Measurements from ENCODE around the gene SPAG17.

Gene SPAG17

DNA sequence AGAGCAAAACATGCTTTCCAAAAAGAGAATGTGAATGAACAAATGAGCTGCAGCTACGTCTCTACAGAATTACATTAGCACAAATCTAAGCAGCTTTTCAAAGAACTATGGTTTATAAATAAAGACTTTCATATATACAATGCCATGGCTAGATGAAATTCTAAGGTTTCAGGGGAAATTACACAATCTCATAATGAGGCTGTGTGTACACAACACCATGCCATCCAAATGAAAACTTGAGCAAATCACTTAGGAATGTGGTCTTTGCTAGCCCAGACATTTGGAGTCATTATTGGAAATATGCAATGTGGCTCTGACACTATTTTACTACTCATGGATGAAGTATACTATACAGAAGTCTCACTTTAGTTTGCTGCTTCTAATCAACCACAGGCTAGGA lies 37.5 kb downstream of the SPAG17 start:
- Histone ChIP-seq H4K8ac (ENCODE audit: low read depth, low read length) (no peak overlapping the region), H3K4me3 (ENCODE audit: low read length in 2 of 2) (no peak overlapping the region), H3K27ac (replicated peaks; ENCODE audit: low read length) (no peak overlapping the region), H2AK5ac (ENCODE audit: low read depth, low read length) (no peak overlapping the region), H2BK5ac (ENCODE audit: low read length) (no peak overlapping the region), H3K9ac (ENCODE audit: low read depth, low read length, poor library complexity) (no peak overlapping the region), H3K36me3 (replicated peaks in 1 of 2; ENCODE audit: control insufficient read depth in 2 of 2, insufficient read depth in 2 of 2, low read length in 2 of 2) (no peaks in the 10 kb centered on the region), H2BK15ac (ENCODE audit: low read length) (no peak overlapping the region), H3K4ac (ENCODE audit: low read length) (no peak overlapping the region), H4K91ac (ENCODE audit: low read depth, low read length, poor library complexity) (no peak overlapping the region), H3K4me2 (ENCODE audit: insufficient read depth, low read length, poor library complexity, severe bottlenecking) (no peak overlapping the region), H2AFZ (ENCODE audit: low read length) (no peak overlapping the region), H3K18ac (ENCODE audit: low read length) (no peak overlapping the region), H2BK120ac (ENCODE audit: low read depth, low read length) (no peak overlapping the region), H3K27me3 (ENCODE audit: control insufficient read depth in 3 of 3, insufficient read depth in 3 of 3, low read depth in 1 of 3, low read length in 3 of 3) (no peaks in the 10 kb centered on the region), H3K14ac (ENCODE audit: low read length) (no peak overlapping the region), H3K9me3 (replicated peaks in 1 of 2; ENCODE audit: control insufficient read depth in 2 of 2, insufficient read depth in 1 of 2, low read depth in 1 of 2, low read length in 2 of 2) (no peaks in the 10 kb centered on the region), H2BK12ac (ENCODE audit: low read length) (no peak overlapping the region), H3K23ac (ENCODE audit: low read depth, low read length, poor library complexity) (no peak overlapping the region), H3K4me1 (ENCODE audit: control insufficient read depth in 2 of 2, insufficient read depth in 1 of 2, low read depth in 1 of 2, low read length in 2 of 2) (peaks cover 1 to 5% of the 10 kb centered on the region in 2 donors), H3K79me1 (ENCODE audit: low read depth, low read length) (no peaks in the 10 kb centered on the region)
- no peak for DNase-seq (ENCODE audit: low spot score)
- no CpG with 5 or more reads among the region's 1 CpG for WGBS, 2 donors (ENCODE audit: extremely low coverage in 2 of 2, insufficient read length in 2 of 2, insufficient replicate concordance in 1 of 2)

GRCh38 chr1:118145721-118146120 lies 39.3 kb downstream of the SPAG17 start:
- WGBS, 2 donors (ENCODE audit: extremely low coverage in 2 of 2, insufficient read length in 2 of 2, insufficient replicate concordance in 1 of 2): no CpG with 5 or more reads among the region's 2 CpGs
- H2BK5ac ChIP-seq (ENCODE audit: low read length): no peak overlapping the region

DNA sequence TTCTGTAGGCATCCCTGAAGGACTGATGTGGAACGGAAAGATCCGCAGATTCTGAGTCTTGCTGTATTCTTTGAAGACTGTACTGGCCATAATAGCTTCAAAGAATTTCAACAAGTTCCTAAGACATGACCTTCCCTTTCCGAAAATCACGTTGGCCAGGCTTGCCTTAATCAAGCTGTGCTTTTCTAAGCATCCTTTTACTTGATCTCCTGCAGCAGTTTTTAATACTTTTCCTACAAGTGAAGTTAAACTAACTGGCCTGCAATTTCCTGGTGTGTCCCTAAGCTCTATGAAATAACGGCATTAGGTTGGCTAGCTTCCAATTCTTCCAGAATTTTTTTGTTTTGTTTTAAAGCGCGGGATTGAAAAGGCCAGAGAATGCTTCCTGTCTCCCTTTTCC lies 40.3 kb downstream of the SPAG17 start:
- no peaks in the 10 kb centered on the region for H3K9me3 ChIP-seq (replicated peaks in 1 of 2; ENCODE audit: control insufficient read depth in 2 of 2, insufficient read depth in 1 of 2, low read depth in 1 of 2, low read length in 2 of 2)
- no peak overlapping the region for H2BK120ac ChIP-seq (ENCODE audit: low read depth, low read length)
- no peak overlapping the region for H3K4me3 ChIP-seq (ENCODE audit: low read length in 2 of 2)
- no peak overlapping the region for H3K4ac ChIP-seq (ENCODE audit: low read length)
- H3K27ac ChIP-seq (replicated peaks; ENCODE audit: low read length): no peak overlapping the region
- DNase-seq (ENCODE audit: low spot score): no peak
- no peak overlapping the region for H2BK5ac ChIP-seq (ENCODE audit: low read length)
- no peak overlapping the region for H4K8ac ChIP-seq (ENCODE audit: low read depth, low read length)
- peaks cover 1 to 7% of the 10 kb centered on the region in 2 donors for H3K4me1 ChIP-seq (ENCODE audit: control insufficient read depth in 2 of 2, insufficient read depth in 1 of 2, low read depth in 1 of 2, low read length in 2 of 2)
- H2BK12ac ChIP-seq (ENCODE audit: low read length): no peak overlapping the region
- H3K36me3 ChIP-seq (replicated peaks in 1 of 2; ENCODE audit: control insufficient read depth in 2 of 2, insufficient read depth in 2 of 2, low read length in 2 of 2): no peaks in the 10 kb centered on the region
- H3K9ac ChIP-seq (ENCODE audit: low read depth, low read length, poor library complexity): no peak overlapping the region
- H3K14ac ChIP-seq (ENCODE audit: low read length): no peak overlapping the region
- H3K27me3 ChIP-seq (ENCODE audit: control insufficient read depth in 3 of 3, insufficient read depth in 3 of 3, low read depth in 1 of 3, low read length in 3 of 3): no peaks in the 10 kb centered on the region
- H2AK5ac ChIP-seq (ENCODE audit: low read depth, low read length): no peak overlapping the region
- no peak overlapping the region for H3K23ac ChIP-seq (ENCODE audit: low read depth, low read length, poor library complexity)
- no peaks in the 10 kb centered on the region for H3K79me1 ChIP-seq (ENCODE audit: low read depth, low read length)
- no peak overlapping the region for H3K4me2 ChIP-seq (ENCODE audit: insufficient read depth, low read length, poor library complexity, severe bottlenecking)
- no peak overlapping the region for H4K91ac ChIP-seq (ENCODE audit: low read depth, low read length, poor library complexity)
- WGBS, 2 donors (ENCODE audit: extremely low coverage in 2 of 2, insufficient read length in 2 of 2, insufficient replicate concordance in 1 of 2): no CpG with 5 or more reads among the region's 7 CpGs
- H2BK15ac ChIP-seq (ENCODE audit: low read length): no peak overlapping the region
- H2AFZ ChIP-seq (ENCODE audit: low read length): no peak overlapping the region
- no peak overlapping the region for H3K18ac ChIP-seq (ENCODE audit: low read length)

More at GRCh38 chr1:118145721-118146120, 39.3 kb downstream of the SPAG17 start:
- H2AFZ ChIP-seq (ENCODE audit: low read length): no peak overlapping the region
- no peaks in the 10 kb centered on the region for H3K36me3 ChIP-seq (replicated peaks in 1 of 2; ENCODE audit: control insufficient read depth in 2 of 2, insufficient read depth in 2 of 2, low read length in 2 of 2)
- no peaks in the 10 kb centered on the region for H3K27me3 ChIP-seq (ENCODE audit: control insufficient read depth in 3 of 3, insufficient read depth in 3 of 3, low read depth in 1 of 3, low read length in 3 of 3)
- H4K91ac ChIP-seq (ENCODE audit: low read depth, low read length, poor library complexity): no peak overlapping the region
- H3K79me1 ChIP-seq (ENCODE audit: low read depth, low read length): no peaks in the 10 kb centered on the region
- no peaks in the 10 kb centered on the region for H3K9me3 ChIP-seq (replicated peaks in 1 of 2; ENCODE audit: control insufficient read depth in 2 of 2, insufficient read depth in 1 of 2, low read depth in 1 of 2, low read length in 2 of 2)
- H3K4me3 ChIP-seq (ENCODE audit: low read length in 2 of 2): no peak overlapping the region
- DNase-seq (ENCODE audit: low spot score): no peak
- no peak overlapping the region for H3K14ac ChIP-seq (ENCODE audit: low read length)
- H2BK15ac ChIP-seq (ENCODE audit: low read length): no peak overlapping the region
- H3K18ac ChIP-seq (ENCODE audit: low read length): no peak overlapping the region
- H3K23ac ChIP-seq (ENCODE audit: low read depth, low read length, poor library complexity): no peak overlapping the region
- H3K4me2 ChIP-seq (ENCODE audit: insufficient read depth, low read length, poor library complexity, severe bottlenecking): no peak overlapping the region
- no peak overlapping the region for H3K27ac ChIP-seq (replicated peaks; ENCODE audit: low read length)
- H2BK12ac ChIP-seq (ENCODE audit: low read length): no peak overlapping the region
- no peak overlapping the region for H3K4ac ChIP-seq (ENCODE audit: low read length)
- H3K9ac ChIP-seq (ENCODE audit: low read depth, low read length, poor library complexity): no peak overlapping the region
- no peak overlapping the region for H2AK5ac ChIP-seq (ENCODE audit: low read depth, low read length)
- H2BK120ac ChIP-seq (ENCODE audit: low read depth, low read length): no peak overlapping the region
- peaks cover 1 to 7% of the 10 kb centered on the region in 2 donors for H3K4me1 ChIP-seq (ENCODE audit: control insufficient read depth in 2 of 2, insufficient read depth in 1 of 2, low read depth in 1 of 2, low read length in 2 of 2)
- H4K8ac ChIP-seq (ENCODE audit: low read depth, low read length): no peak overlapping the region

DNA sequence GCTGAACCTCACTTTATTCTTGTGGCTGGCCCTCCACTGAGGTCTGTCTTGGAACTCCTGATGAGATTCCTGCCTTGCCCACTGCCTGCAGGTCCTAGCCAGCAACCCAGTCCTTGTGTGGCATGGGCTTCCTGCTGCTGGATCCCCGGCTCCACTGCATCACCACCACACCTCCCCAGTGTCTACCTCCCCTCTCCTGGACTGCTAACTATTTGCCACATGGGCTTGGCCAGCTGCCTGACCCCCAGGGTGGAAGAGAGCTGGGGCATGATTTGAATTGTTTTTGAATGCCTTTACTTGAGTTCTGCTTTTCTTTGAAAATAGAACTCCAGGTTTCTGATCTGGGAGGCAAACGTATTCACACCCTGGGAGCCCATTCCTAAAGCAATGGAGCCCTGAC lies 41.2 kb downstream of the SPAG17 start:
- no CpG with 5 or more reads among the region's 2 CpGs for WGBS, 2 donors (ENCODE audit: extremely low coverage in 2 of 2, insufficient read length in 2 of 2, insufficient replicate concordance in 1 of 2)
- no peak overlapping the region for H3K4me3 ChIP-seq (ENCODE audit: low read length in 2 of 2)

More for the DNA sequence above, 41.2 kb downstream of the SPAG17 start:
- no peaks in the 10 kb centered on the region for H3K9me3 ChIP-seq (replicated peaks in 1 of 2; ENCODE audit: control insufficient read depth in 2 of 2, insufficient read depth in 1 of 2, low read depth in 1 of 2, low read length in 2 of 2)
- no peak overlapping the region for H3K27ac ChIP-seq (replicated peaks; ENCODE audit: low read length)
- H2BK15ac ChIP-seq (ENCODE audit: low read length): no peak overlapping the region
- H4K91ac ChIP-seq (ENCODE audit: low read depth, low read length, poor library complexity): no peak overlapping the region
- no peaks in the 10 kb centered on the region for H3K36me3 ChIP-seq (replicated peaks in 1 of 2; ENCODE audit: control insufficient read depth in 2 of 2, insufficient read depth in 2 of 2, low read length in 2 of 2)
- H3K79me1 ChIP-seq (ENCODE audit: low read depth, low read length): no peaks in the 10 kb centered on the region
- H2BK120ac ChIP-seq (ENCODE audit: low read depth, low read length): no peak overlapping the region
- no peak overlapping the region for H4K8ac ChIP-seq (ENCODE audit: low read depth, low read length)
- no peak overlapping the region for H3K23ac ChIP-seq (ENCODE audit: low read depth, low read length, poor library complexity)
- peaks cover 1 to 7% of the 10 kb centered on the region in 2 donors for H3K4me1 ChIP-seq (ENCODE audit: control insufficient read depth in 2 of 2, insufficient read depth in 1 of 2, low read depth in 1 of 2, low read length in 2 of 2)
- no peak overlapping the region for H2BK5ac ChIP-seq (ENCODE audit: low read length)
- no peak overlapping the region for H2AK5ac ChIP-seq (ENCODE audit: low read depth, low read length)
- H2AFZ ChIP-seq (ENCODE audit: low read length): no peak overlapping the region
- H3K4me2 ChIP-seq (ENCODE audit: insufficient read depth, low read length, poor library complexity, severe bottlenecking): no peak overlapping the region
- no peak for DNase-seq (ENCODE audit: low spot score)
- no peak overlapping the region for H2BK12ac ChIP-seq (ENCODE audit: low read length)
- H3K18ac ChIP-seq (ENCODE audit: low read length): no peak overlapping the region
- peak overlapping the region; percentile 12 for H3K9ac ChIP-seq (ENCODE audit: low read depth, low read length, poor library complexity)
- no peak overlapping the region for H3K4ac ChIP-seq (ENCODE audit: low read length)
- H3K27me3 ChIP-seq (ENCODE audit: control insufficient read depth in 3 of 3, insufficient read depth in 3 of 3, low read depth in 1 of 3, low read length in 3 of 3): no peaks in the 10 kb centered on the region
- no peak overlapping the region for H3K14ac ChIP-seq (ENCODE audit: low read length)
